IPS-15b (cell line): ENCODE results near the gene TRAT1.

Experiments used
- H3K27me3 ChIP-seq: one replicate; pipeline ENCODE4 v1.6.1; 2013; ENCODE audit warnings: low read length; ENCODE audit not compliant: control insufficient read depth, insufficient read depth
- H3K36me3 ChIP-seq: one replicate; pipeline ENCODE4 v1.6.1; 2013; ENCODE audit warnings: low read length; ENCODE audit not compliant: control insufficient read depth, insufficient read depth
- H3K4me1 ChIP-seq: one replicate; pipeline ENCODE4 v1.6.1; 2013; ENCODE audit warnings: mild to moderate bottlenecking, low read length; ENCODE audit not compliant: control insufficient read depth, insufficient read depth
- H3K4me3 ChIP-seq: one replicate; pipeline ENCODE4 v1.5.1; 2013; ENCODE audit warnings: low read depth, low read length
- H3K9ac ChIP-seq: one replicate; pipeline ENCODE4 v1.6.1; 2013; ENCODE audit warnings: low read depth, mild to moderate bottlenecking, low read length
- H3K9me3 ChIP-seq: one replicate; pipeline ENCODE4 v1.6.1; 2013; ENCODE audit warnings: mild to moderate bottlenecking, low read length; ENCODE audit not compliant: control insufficient read depth, insufficient read depth

TRAT1 gene

GRCh38 chr3:108826309-108827187 is 4.0 kb downstream of the TRAT1 start:
- Histone ChIP-seq H3K4me1 (peaks cover 2% of the 10 kb centered on the region), H3K9ac (no peak overlapping the region), H3K4me3 (no peak overlapping the region), H3K9me3 (no peaks in the 10 kb centered on the region), H3K36me3 (no peaks in the 10 kb centered on the region), H3K27me3 (no peaks in the 10 kb centered on the region)

GRCh38 chr3:108830381-108830780 is 7.8 kb downstream of the TRAT1 start:
- no peak overlapping the region for H3K4me3 ChIP-seq
- no peak overlapping the region for H3K9ac ChIP-seq
- H3K9me3 ChIP-seq = no peaks in the 10 kb centered on the region
- no peaks in the 10 kb centered on the region for H3K36me3 ChIP-seq
- no peaks in the 10 kb centered on the region for H3K27me3 ChIP-seq
- H3K4me1 ChIP-seq = peaks cover 2% of the 10 kb centered on the region

GRCh38 chr3:108830991-108831614 is 8.5 kb downstream of the TRAT1 start:
- H3K4me3 ChIP-seq = no peak overlapping the region
- H3K9ac ChIP-seq = no peak overlapping the region
- H3K27me3 ChIP-seq = no peaks in the 10 kb centered on the region
- H3K36me3 ChIP-seq = no peaks in the 10 kb centered on the region
- peaks cover 2% of the 10 kb centered on the region for H3K4me1 ChIP-seq
- no peaks in the 10 kb centered on the region for H3K9me3 ChIP-seq

- Histone ChIP-seq H3K27me3 (no peaks in the 10 kb centered on the region), H3K4me1 (no peaks in the 10 kb centered on the region), H3K36me3 (no peaks in the 10 kb centered on the region), H3K4me3 (no peak overlapping the region), H3K9ac (no peak overlapping the region), H3K9me3 (no peaks in the 10 kb centered on the region)
Measured at GRCh38 chr3:108833611-108834010, 11.0 kb downstream of the TRAT1 start.

- Histone ChIP-seq H3K36me3 (no peaks in the 10 kb centered on the region), H3K27me3 (no peaks in the 10 kb centered on the region), H3K9ac (no peak overlapping the region), H3K9me3 (no peaks in the 10 kb centered on the region), H3K4me3 (no peak overlapping the region), H3K4me1 (no peaks in the 10 kb centered on the region)
Measured at GRCh38 chr3:108834551-108834950, 12.0 kb downstream of the TRAT1 start.

GRCh38 chr3:108835101-108835500 is 12.5 kb downstream of the TRAT1 start:
- no peaks in the 10 kb centered on the region for H3K9me3 ChIP-seq
- H3K27me3 ChIP-seq = no peaks in the 10 kb centered on the region
- H3K36me3 ChIP-seq = no peaks in the 10 kb centered on the region
- no peak overlapping the region for H3K4me3 ChIP-seq
- H3K9ac ChIP-seq = no peak overlapping the region
- no peaks in the 10 kb centered on the region for H3K4me1 ChIP-seq

- Histone ChIP-seq H3K9me3 (no peaks in the 10 kb centered on the region), H3K27me3 (no peaks in the 10 kb centered on the region), H3K9ac (no peak overlapping the region), H3K4me3 (no peak overlapping the region), H3K4me1 (no peaks in the 10 kb centered on the region), H3K36me3 (no peaks in the 10 kb centered on the region)
Measured at GRCh38 chr3:108838436-108838835, 15.8 kb downstream of the TRAT1 start.

- H3K9me3 ChIP-seq = no peaks in the 10 kb centered on the region
- no peaks in the 10 kb centered on the region for H3K4me1 ChIP-seq
- no peak overlapping the region for H3K9ac ChIP-seq
- H3K4me3 ChIP-seq = no peak overlapping the region
- H3K27me3 ChIP-seq = no peaks in the 10 kb centered on the region
- no peaks in the 10 kb centered on the region for H3K36me3 ChIP-seq
Measured at GRCh38 chr3:108845709-108846293, 23.2 kb downstream of the TRAT1 start.

GRCh38 chr3:108847187-108847586 is 24.6 kb downstream of the TRAT1 start:
- Histone ChIP-seq H3K9ac (no peak overlapping the region), H3K4me3 (no peak overlapping the region), H3K9me3 (no peaks in the 10 kb centered on the region), H3K4me1 (no peaks in the 10 kb centered on the region), H3K27me3 (no peaks in the 10 kb centered on the region), H3K36me3 (no peaks in the 10 kb centered on the region)

- Histone ChIP-seq H3K4me3 (no peak overlapping the region), H3K27me3 (no peaks in the 10 kb centered on the region), H3K9ac (no peak overlapping the region), H3K9me3 (no peaks in the 10 kb centered on the region), H3K4me1 (no peaks in the 10 kb centered on the region), H3K36me3 (no peaks in the 10 kb centered on the region)
Measured at GRCh38 chr3:108849075-108849474, 26.5 kb downstream of the TRAT1 start.

GRCh38 chr3:108861401-108861800 is 38.8 kb downstream of the TRAT1 start:
- Histone ChIP-seq H3K9me3 (no peaks in the 10 kb centered on the region), H3K4me1 (peaks cover 16% of the 10 kb centered on the region), H3K27me3 (no peaks in the 10 kb centered on the region), H3K4me3 (no peak overlapping the region), H3K9ac (no peak overlapping the region), H3K36me3 (no peaks in the 10 kb centered on the region)
